Measurements from ENCODE around the gene CNEP1R1.

Gene CNEP1R1

DNA sequence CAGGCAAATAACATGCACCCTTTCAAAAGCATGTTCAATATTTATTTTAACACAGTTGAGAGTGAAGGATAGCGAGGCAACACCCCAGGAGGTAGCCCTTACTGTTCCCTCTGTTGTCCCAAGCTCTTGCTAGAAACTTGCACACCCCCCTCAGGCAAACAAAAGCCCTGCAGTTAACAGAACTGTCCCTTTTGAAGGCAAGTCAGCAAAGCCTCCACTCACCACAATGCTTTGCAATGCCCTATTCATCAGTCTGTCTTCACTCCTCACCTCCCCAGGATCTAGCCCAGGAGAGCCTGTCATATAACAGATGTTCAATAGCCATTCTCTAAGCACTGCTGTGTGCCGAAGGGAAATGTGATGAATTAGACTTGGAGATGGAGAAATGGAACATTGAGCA, 3.5 kb upstream of the CNEP1R1 start:
- no peak overlapping the region for H3K27ac ChIP-seq (ENCODE audit: low read length)
- no peaks in the 10 kb centered on the region for H3K27me3 ChIP-seq (ENCODE audit: low read depth, low read length)
- no peaks in the 10 kb centered on the region for H3K9me3 ChIP-seq (ENCODE audit: control insufficient read depth in 1 of 2, low read length in 2 of 2)
- H3K4me3 ChIP-seq (ENCODE audit: low read depth in 1 of 2, low read length in 2 of 2): no peak overlapping the region
- peaks cover 0 to 10% of the 10 kb centered on the region in 2 donors for H3K4me1 ChIP-seq (ENCODE audit: control insufficient read depth in 1 of 2, insufficient read depth in 2 of 2, low read length in 2 of 2)
- no peaks in the 10 kb centered on the region for H3K36me3 ChIP-seq (ENCODE audit: control insufficient read depth in 1 of 2, insufficient read depth in 2 of 2, low read length in 2 of 2)

DNA sequence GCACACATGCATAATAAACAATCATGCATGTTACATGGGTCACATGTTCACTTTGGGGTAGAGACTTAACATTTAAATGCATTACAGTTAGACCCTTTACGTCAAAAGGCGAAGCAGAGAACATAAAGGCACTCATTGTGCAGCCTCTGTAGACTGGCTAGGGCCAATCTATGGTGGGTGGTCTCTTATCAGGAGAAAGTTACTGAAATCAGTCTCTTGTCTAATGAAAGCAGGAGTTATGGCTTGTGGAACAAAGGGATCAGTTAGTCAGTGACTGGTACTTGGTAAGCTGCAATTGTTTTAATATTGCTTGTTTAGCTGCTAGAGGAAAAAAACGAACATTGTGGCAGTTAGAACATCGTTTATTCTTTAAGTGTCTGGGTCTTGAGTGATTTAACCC, 1.4 kb upstream of the CNEP1R1 start:
- Histone ChIP-seq H3K9me3 (ENCODE audit: control insufficient read depth in 1 of 2, low read length in 2 of 2) (no peaks in the 10 kb centered on the region), H3K27me3 (ENCODE audit: low read depth, low read length) (no peaks in the 10 kb centered on the region), H3K27ac (ENCODE audit: low read length) (no peak overlapping the region), H3K36me3 (ENCODE audit: control insufficient read depth in 1 of 2, insufficient read depth in 2 of 2, low read length in 2 of 2) (no peaks in the 10 kb centered on the region), H3K4me1 (ENCODE audit: control insufficient read depth in 1 of 2, insufficient read depth in 2 of 2, low read length in 2 of 2) (peaks cover 0 to 13% of the 10 kb centered on the region in 2 donors), H3K4me3 (ENCODE audit: low read depth in 1 of 2, low read length in 2 of 2) (no peak overlapping the region)

DNA sequence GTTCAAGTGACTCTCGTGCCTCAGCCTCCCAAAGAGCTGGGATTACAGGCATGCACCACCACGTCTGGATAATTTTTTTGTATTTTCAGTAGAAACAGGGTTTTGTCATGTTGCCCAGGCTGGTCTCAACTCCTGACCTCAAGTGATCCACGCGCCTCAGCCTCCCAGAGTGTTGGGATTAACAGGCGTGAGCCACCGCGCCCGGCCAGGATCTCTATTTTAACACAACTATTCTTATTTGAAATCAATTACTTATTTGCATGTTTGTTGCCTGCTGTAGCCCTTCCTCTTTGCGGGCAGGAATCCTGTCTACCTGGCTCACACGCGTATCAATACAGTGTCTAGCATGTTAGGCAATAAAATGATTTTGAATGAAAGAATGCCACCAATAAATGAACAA, 818 bp upstream of the CNEP1R1 start:
- H3K4me1 ChIP-seq (ENCODE audit: control insufficient read depth in 1 of 2, insufficient read depth in 2 of 2, low read length in 2 of 2): peaks cover 0 to 13% of the 10 kb centered on the region in 2 donors
- H3K36me3 ChIP-seq (ENCODE audit: control insufficient read depth in 1 of 2, insufficient read depth in 2 of 2, low read length in 2 of 2): peaks cover 0 to 2% of the 10 kb centered on the region in 2 donors
- no peaks in the 10 kb centered on the region for H3K9me3 ChIP-seq (ENCODE audit: control insufficient read depth in 1 of 2, low read length in 2 of 2)
- no peak overlapping the region for H3K27ac ChIP-seq (ENCODE audit: low read length)
- no peak overlapping the region for H3K4me3 ChIP-seq (ENCODE audit: low read depth in 1 of 2, low read length in 2 of 2)
- no peaks in the 10 kb centered on the region for H3K27me3 ChIP-seq (ENCODE audit: low read depth, low read length)

DNA sequence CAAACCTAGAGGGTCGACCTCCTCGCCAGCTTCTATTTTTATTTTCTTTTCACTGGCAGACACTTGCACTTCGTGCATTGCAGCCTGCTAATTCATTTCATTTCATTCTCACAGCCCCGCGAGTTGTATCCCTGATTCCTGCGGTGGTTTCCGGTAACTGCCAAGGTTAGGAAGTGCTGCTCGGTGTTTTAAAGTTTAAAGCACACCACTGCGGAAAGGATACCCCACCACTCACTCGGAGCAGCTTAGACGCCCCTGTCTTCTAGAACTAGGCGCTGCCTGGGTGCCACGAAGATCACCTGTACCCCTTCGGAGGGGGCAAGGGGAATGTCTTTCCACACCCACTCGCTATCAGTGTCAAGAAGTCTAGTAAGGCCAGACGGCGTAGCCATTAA, 509 bp downstream of the CNEP1R1 start:
- peaks cover 0 to 4% of the 10 kb centered on the region in 2 donors for H3K36me3 ChIP-seq (ENCODE audit: control insufficient read depth in 1 of 2, insufficient read depth in 2 of 2, low read length in 2 of 2)
- no peaks in the 10 kb centered on the region for H3K9me3 ChIP-seq (ENCODE audit: control insufficient read depth in 1 of 2, low read length in 2 of 2)
- peak overlapping the region; percentile 75 for H3K27ac ChIP-seq (ENCODE audit: low read length)
- H3K4me1 ChIP-seq (ENCODE audit: control insufficient read depth in 1 of 2, insufficient read depth in 2 of 2, low read length in 2 of 2): peaks cover 0 to 13% of the 10 kb centered on the region in 2 donors
- H3K4me3 ChIP-seq (ENCODE audit: low read depth in 1 of 2, low read length in 2 of 2): peak overlapping the region; percentile 98 to 99
- no peaks in the 10 kb centered on the region for H3K27me3 ChIP-seq (ENCODE audit: low read depth, low read length)

DNA sequence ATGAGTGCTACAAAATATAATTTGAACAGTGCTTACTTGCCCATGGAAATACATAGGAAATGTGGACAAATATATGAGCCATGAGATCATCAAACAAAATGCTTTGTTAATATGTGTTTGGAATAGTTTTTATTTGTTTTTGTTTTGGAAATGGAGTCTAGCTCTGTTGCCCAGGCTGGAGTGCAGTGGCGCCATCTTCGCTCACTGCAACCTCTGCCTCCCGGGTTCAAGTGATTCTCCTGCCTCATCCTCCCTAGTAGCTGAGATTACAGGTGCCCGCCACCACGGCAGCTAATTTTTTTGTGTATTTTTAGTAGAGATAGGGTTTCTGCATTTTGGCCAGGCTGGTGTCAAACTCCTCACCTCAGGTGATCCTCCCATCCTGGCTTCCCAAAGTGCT, 2.8 kb downstream of the CNEP1R1 start:
- peaks cover 0 to 13% of the 10 kb centered on the region in 2 donors for H3K4me1 ChIP-seq (ENCODE audit: control insufficient read depth in 1 of 2, insufficient read depth in 2 of 2, low read length in 2 of 2)
- H3K36me3 ChIP-seq (ENCODE audit: control insufficient read depth in 1 of 2, insufficient read depth in 2 of 2, low read length in 2 of 2): peaks cover 17 to 20% of the 10 kb centered on the region in 2 donors
- no peaks in the 10 kb centered on the region for H3K9me3 ChIP-seq (ENCODE audit: control insufficient read depth in 1 of 2, low read length in 2 of 2)
- no peak overlapping the region for H3K27ac ChIP-seq (ENCODE audit: low read length)
- no peak overlapping the region for H3K4me3 ChIP-seq (ENCODE audit: low read depth in 1 of 2, low read length in 2 of 2)
- no peaks in the 10 kb centered on the region for H3K27me3 ChIP-seq (ENCODE audit: low read depth, low read length)

DNA sequence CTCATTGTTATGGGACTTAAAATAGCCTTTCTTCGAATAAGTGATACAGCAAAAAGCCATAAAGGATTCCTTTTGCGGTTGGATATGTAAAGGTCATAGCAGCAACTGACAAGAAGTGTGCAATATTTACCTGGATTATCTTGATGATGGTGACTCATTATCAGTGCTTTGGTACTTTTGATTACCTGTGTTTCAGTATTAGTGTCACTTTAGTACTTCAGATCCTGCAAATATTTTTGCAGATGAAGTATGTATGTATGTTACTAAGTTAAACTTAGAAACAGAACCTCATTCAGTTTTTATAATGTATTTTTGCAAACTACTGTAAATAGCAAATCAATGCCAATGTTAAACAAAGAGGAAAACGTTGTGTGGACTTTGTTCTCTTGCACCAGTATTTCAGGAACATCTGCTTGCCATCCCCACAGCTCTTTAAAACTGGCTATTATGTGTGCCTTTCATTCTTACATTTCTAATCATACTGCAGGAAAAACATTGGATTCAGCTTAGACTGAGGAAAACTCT, 10.5 kb downstream of the CNEP1R1 start:
- Histone ChIP-seq H3K4me3 (ENCODE audit: low read depth in 1 of 2, low read length in 2 of 2) (no peak overlapping the region), H3K27ac (ENCODE audit: low read length) (no peak overlapping the region), H3K9me3 (ENCODE audit: control insufficient read depth in 1 of 2, low read length in 2 of 2) (no peaks in the 10 kb centered on the region), H3K27me3 (ENCODE audit: low read depth, low read length) (no peaks in the 10 kb centered on the region), H3K4me1 (ENCODE audit: control insufficient read depth in 1 of 2, insufficient read depth in 2 of 2, low read length in 2 of 2) (no peaks in the 10 kb centered on the region), H3K36me3 (ENCODE audit: control insufficient read depth in 1 of 2, insufficient read depth in 2 of 2, low read length in 2 of 2) (peaks cover 25 to 48% of the 10 kb centered on the region in 2 donors)

DNA sequence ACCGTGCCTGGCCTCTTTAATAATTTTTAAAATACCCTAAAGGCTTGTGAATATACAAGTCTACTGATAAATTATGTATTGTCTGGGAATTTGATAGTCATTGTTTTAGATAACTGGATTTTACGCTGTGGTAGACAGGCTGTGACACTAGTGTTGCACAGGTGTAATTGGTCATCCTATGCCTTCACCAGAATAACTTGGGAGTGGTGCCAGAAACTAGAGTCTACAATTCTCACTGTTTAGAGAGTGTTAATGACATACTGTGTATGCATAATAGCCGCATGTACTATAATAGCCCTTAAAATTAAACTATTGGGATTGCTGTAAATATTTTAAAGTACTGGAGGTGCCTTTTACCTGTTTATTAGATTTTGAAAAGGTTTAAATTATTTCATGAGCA, 11.4 kb downstream of the CNEP1R1 start:
- no peaks in the 10 kb centered on the region for H3K4me1 ChIP-seq (ENCODE audit: control insufficient read depth in 1 of 2, insufficient read depth in 2 of 2, low read length in 2 of 2)
- no peaks in the 10 kb centered on the region for H3K9me3 ChIP-seq (ENCODE audit: control insufficient read depth in 1 of 2, low read length in 2 of 2)
- peaks cover 18 to 41% of the 10 kb centered on the region in 2 donors for H3K36me3 ChIP-seq (ENCODE audit: control insufficient read depth in 1 of 2, insufficient read depth in 2 of 2, low read length in 2 of 2)
- no peaks in the 10 kb centered on the region for H3K27me3 ChIP-seq (ENCODE audit: low read depth, low read length)
- H3K4me3 ChIP-seq (ENCODE audit: low read depth in 1 of 2, low read length in 2 of 2): no peak overlapping the region
- H3K27ac ChIP-seq (ENCODE audit: low read length): no peak overlapping the region

DNA sequence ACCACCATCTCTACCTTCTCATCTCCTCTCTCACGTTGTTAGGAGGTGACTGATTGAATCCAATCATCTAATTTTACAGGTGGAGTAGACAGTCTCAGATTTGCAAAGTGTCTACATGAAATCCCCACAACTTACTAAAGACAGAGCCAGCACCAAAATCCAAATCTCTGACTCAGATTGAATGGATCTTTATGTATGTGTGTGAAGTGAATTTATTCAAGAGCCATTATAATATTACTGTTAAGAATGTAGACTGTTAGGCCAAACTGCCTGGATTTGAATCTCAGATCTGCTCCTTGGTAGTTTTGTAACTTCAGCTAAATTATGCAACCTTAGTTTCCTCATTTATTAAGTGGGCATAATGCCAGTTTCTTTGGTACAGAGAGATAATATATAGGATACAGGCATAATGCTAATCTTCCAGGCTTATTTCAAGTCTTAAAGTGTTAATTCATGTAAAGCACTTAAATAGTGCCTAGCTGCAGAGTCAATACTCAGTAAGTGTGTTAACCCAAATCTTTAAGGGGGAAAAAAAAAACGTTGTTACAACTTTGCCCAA, 12.7 kb downstream of the CNEP1R1 start:
- peaks cover 8 to 31% of the 10 kb centered on the region in 2 donors for H3K36me3 ChIP-seq (ENCODE audit: control insufficient read depth in 1 of 2, insufficient read depth in 2 of 2, low read length in 2 of 2)
- H3K27me3 ChIP-seq (ENCODE audit: low read depth, low read length): no peaks in the 10 kb centered on the region
- no peaks in the 10 kb centered on the region for H3K9me3 ChIP-seq (ENCODE audit: control insufficient read depth in 1 of 2, low read length in 2 of 2)
- no peak overlapping the region for H3K4me3 ChIP-seq (ENCODE audit: low read depth in 1 of 2, low read length in 2 of 2)
- H3K27ac ChIP-seq (ENCODE audit: low read length): peak overlapping the region; percentile 0
- no peaks in the 10 kb centered on the region for H3K4me1 ChIP-seq (ENCODE audit: control insufficient read depth in 1 of 2, insufficient read depth in 2 of 2, low read length in 2 of 2)

DNA sequence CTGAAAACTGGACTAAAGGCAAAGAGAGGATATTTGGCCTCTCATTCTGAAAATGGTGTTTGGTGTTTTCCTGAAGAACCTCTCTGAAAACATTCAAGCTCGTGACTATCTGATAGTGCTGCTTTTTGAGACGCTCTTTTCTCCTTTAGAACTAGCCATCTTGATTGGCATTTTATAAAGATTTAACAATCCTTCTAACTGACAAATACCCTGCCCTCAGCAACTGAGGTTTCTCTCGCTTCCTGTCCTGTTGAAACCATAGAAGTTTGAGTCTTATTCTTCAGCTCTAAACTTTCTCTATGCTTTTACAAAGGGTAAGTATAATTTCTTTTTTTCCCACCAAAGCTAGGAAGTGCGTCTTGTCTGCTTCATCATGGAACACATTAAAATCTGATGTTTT, 13.3 kb downstream of the CNEP1R1 start:
- H3K27ac ChIP-seq (ENCODE audit: low read length): peak overlapping the region; percentile 0
- no peaks in the 10 kb centered on the region for H3K27me3 ChIP-seq (ENCODE audit: low read depth, low read length)
- H3K9me3 ChIP-seq (ENCODE audit: control insufficient read depth in 1 of 2, low read length in 2 of 2): no peaks in the 10 kb centered on the region
- no peaks in the 10 kb centered on the region for H3K4me1 ChIP-seq (ENCODE audit: control insufficient read depth in 1 of 2, insufficient read depth in 2 of 2, low read length in 2 of 2)
- H3K36me3 ChIP-seq (ENCODE audit: control insufficient read depth in 1 of 2, insufficient read depth in 2 of 2, low read length in 2 of 2): peaks cover 8 to 31% of the 10 kb centered on the region in 2 donors
- H3K4me3 ChIP-seq (ENCODE audit: low read depth in 1 of 2, low read length in 2 of 2): no peak overlapping the region

DNA sequence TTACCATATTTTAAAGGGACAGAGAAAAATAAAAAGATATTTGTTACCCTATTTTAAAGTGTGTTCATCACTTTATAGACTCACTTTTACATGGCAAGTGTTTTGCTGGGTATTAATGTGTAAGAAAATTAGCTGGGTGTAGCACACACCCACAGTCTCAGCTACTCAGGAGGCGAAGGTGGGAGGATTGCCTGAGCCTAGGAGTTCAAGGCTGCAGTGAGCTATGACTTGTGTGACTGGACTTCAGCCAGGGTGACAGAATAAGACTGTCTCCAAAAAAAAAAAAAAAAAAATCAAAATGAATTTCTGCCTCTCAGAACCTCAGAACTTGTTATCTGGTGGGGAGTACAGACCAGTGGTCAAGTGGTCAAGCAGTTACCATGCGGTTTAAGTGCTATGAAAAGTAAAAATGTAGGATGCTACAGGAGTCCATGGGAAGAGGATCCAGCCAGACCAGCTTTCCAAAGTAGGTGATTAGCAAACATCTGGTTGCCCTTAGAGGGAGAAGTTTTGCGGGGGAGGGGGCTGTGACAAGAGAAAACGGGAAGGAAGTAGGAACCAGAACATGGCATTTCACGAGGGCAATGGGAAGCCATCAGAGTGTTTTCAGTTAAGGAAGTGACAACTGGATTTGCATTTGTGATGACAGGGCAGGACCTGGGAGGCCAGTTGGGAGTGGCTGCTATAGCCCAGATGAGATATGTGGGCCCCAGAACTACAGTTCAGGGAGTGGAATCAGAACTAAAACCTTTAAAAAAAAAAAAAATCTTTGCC, 13.9 kb downstream of the CNEP1R1 start:
- Histone ChIP-seq H3K27me3 (ENCODE audit: low read depth, low read length) (no peaks in the 10 kb centered on the region), H3K27ac (ENCODE audit: low read length) (peak overlapping the region; percentile 0), H3K4me3 (ENCODE audit: low read depth in 1 of 2, low read length in 2 of 2) (no peak overlapping the region), H3K4me1 (ENCODE audit: control insufficient read depth in 1 of 2, insufficient read depth in 2 of 2, low read length in 2 of 2) (no peaks in the 10 kb centered on the region), H3K9me3 (ENCODE audit: control insufficient read depth in 1 of 2, low read length in 2 of 2) (no peaks in the 10 kb centered on the region), H3K36me3 (ENCODE audit: control insufficient read depth in 1 of 2, insufficient read depth in 2 of 2, low read length in 2 of 2) (peaks cover 8 to 29% of the 10 kb centered on the region in 2 donors)

DNA sequence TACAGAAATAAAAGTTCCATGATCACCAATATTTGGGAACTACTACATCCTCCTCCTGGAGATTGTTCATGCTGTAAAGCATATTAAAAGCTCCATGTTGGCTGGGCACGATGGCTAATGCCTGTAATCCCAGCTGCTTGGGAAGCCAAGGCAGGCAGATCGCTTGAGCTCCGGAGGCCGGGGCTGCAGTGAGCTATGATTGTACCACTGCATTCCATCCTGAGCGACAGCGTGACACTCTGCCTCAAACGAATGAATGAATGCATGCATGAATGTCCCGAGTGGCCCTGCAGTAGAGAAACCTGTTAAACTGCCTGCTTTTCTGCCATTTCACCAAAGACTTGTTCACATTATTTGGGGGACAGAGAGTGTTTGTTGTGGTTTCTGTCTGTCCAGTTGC, 15.0 kb downstream of the CNEP1R1 start:
- Histone ChIP-seq H3K4me1 (ENCODE audit: control insufficient read depth in 1 of 2, insufficient read depth in 2 of 2, low read length in 2 of 2) (no peaks in the 10 kb centered on the region), H3K4me3 (ENCODE audit: low read depth in 1 of 2, low read length in 2 of 2) (no peak overlapping the region), H3K27me3 (ENCODE audit: low read depth, low read length) (no peaks in the 10 kb centered on the region), H3K9me3 (ENCODE audit: control insufficient read depth in 1 of 2, low read length in 2 of 2) (no peaks in the 10 kb centered on the region), H3K36me3 (ENCODE audit: control insufficient read depth in 1 of 2, insufficient read depth in 2 of 2, low read length in 2 of 2) (peaks cover 3 to 19% of the 10 kb centered on the region in 2 donors), H3K27ac (ENCODE audit: low read length) (no peak overlapping the region)
